NCI-H146 treated with DMSO at 0.1 percent for 48 hours (cell line): ENCODE results near the gene APOA4.
"Not testable (repeated sequence)": the region's sequence is repeated elsewhere in the genome, so short reads cannot be mapped to it uniquely, and the experiment has no call there.

ENCODE experiments used
- DNase-seq: peaks from one replicate; lab custom pipeline; 2025; ENCODE audit not compliant: unreplicated experiment; lab: John Stamatoyannopoulos, UW

The APOA4 gene

DNA sequence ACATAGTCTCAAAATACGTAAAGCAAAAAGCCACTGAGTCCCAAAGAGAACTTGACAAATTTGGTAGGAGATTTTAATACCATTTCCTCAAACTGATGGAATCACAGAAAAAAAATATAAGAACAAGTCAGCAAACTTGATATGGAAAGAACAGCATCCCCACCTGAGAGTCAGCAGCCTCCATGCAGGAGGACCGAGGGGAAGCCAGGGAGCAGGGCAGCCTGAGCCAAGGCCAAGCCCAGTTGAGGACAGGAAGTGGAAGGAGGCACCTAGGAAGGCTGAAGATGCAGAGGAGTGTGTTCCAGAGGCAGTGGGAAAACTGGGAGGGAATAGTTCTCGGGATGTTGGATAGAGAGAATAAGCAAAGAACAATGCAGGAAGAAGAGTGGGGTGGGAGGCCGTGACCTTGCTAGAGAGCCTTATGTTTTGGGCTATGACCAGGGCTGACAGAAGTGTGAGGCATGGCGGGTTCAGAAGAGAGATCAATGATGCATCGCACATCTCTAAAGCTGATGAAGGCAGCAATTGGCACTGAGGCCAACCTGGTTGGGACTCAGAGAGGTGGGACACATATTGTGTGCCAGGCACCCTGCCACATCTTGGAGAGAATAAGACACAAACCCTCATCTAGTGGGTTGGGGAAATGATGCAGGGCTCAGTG is 15.4 kb downstream of the APOA4 start:
- DNase-seq = no peak

- DNase-seq = no peak
Measured at GRCh38 chr11:116804001-116804400, 19.1 kb downstream of the APOA4 start.

GRCh38 chr11:116801662-116802061 is 21.4 kb downstream of the APOA4 start:
- DNase-seq = not testable (repeated sequence)

DNA sequence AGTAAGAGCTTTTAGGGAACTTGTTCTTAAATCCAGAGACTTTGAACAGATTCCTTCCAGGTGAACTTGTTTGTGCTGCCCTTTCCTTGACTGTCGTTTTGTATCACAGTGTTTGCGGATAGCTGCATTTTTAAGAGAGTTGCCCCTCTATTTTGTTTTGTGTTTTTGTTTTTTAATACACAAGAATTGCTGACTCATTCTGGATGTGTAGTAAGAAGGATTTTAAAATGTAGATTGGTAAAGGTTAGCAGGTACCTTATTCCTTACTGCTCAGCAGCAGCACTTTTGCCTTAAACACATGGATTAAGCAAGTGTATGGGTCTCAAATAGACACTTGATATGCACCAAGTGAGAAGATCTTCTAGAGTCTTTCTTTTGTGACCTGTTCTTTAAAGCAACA is 22.5 kb downstream of the APOA4 start:
- DNase-seq = no peak

DNA sequence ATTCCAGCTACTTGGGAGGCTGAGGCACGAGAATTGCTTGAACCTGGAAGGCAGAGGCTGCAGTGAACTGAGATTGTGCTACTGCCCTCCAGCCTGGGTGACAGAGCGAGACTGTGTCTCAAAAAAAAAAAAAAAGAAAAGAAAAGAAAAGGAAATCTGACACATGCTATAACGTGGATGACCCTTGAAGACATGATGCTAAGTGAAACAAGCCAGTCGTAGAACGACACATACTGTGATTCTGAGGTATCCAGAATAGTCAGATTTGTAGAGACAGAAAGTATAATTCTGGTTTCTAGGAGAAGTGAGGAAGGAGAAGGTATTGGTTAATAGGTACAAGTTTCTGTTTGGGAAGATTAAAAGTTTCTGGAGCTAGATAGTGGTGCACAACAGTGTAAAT is 24.7 kb downstream of the APOA4 start:
- DNase-seq = no peak

- DNase-seq = no peak
Measured at GRCh38 chr11:116797816-116798215, 25.3 kb downstream of the APOA4 start.

DNA sequence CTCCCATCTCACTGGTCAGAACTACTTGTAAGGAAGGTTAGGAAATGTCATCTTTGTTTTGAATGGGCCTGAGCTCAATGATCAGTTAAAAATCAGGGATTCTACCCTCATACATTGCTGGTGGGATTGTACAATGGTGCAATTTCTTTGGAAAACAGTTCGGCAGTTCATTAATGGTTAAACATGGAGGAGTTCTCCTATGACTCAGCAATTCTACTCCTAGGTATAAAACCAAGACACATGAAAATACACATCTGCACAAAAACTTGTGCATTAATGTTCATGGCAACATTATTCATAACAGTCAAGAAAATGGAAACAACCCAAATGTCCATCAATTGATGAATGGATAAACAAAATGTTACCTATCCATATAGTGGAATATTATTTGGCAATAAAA is 26.6 kb downstream of the APOA4 start:
- no peak for DNase-seq

DNA sequence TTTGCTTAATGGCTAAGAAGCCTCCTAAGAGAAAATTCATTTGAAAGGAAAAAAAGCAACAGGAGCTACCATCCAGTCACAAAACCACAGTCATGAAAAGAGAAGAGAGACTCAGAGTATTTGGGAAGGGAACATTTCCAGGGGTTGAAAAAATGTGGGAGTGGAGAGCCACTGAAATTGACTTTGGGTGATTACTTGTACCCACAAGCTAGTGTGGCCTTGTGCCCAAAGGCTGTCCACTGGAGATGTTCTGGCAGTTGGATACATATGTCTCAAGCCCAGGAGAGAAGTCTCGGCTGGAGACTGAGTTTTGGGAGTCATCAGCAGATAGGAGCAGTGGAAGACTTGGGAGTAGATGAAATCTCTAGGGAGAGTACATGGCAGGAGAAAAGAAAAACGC is 28.3 kb downstream of the APOA4 start:
- DNase-seq = no peak

- no peak for DNase-seq
Measured at GRCh38 chr11:116793772-116794097, 29.4 kb downstream of the APOA4 start.

DNA sequence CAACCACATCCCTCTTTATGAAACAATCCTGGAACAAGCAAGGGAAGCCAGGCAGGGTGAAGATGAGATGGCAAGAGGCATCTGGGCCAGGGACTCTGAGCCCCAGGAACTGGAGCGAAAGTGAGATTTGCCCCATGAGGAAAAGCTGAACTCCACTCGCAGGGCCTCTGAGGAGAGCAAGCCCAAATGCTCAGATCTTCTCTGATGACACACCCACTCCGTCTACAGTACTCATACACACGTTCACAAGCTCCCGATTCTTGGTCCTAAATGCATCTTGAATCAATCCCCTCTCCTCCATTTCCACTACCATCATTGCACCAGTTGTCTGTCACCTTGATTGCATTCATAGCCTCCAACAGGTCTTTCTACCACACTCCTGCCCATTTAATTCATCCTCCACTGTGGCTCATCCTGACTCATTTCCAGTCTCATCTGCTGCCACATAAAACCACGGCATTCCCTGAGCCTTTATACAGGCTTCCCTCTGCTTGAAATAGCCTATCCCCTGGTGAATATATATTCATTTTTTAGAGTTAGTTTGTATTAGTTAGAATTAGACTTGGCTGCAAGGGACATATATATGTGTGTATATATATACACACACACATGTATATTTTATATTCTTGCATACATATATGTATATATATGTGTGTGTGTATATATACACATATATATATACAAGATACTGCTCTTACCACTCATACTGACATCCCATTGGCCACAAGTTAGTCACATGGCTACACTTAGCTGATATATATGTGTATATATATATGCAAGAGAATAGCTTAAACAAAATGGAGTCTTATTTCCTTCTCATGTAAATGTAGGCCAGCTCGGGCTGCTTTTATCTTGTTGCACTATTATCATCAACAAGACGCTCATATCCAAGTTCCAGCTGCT is 30.0 kb downstream of the APOA4 start:
- DNase-seq = no peak

DNA sequence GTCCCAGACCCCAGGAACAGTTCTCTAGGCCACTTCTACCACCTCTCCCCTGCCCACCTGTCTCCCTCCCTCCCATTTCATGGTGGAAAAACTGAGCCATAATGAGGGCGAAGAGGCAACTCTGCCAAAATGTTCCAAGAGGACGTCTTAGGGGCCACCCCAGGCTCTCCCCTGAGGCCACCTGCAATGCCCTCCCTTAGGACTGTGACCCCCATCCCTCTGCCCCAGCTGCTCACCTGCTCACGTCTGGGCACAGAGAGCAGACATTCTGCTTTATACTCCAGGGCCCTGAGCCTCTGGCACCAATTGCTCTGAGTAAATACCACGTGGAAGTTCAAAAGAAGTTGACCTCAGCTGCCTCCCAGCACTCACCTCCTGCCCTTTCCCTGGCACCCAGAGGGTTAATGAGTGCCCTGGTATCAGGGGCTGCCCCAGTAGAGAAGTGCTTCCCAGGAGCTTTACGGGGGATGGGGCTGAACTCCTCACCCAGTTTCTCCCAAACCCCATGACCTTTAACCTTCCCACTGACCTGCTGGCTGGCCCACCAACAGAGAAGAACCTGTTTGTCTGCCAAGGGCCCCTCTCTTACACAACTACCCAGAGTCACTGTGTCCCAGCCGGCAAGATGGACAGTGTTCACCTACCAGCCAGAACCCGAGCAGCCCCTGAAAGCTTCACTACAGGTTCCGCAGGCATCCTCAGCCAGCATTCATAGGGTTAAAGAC is 30.8 kb downstream of the APOA4 start:
- no peak for DNase-seq

DNA sequence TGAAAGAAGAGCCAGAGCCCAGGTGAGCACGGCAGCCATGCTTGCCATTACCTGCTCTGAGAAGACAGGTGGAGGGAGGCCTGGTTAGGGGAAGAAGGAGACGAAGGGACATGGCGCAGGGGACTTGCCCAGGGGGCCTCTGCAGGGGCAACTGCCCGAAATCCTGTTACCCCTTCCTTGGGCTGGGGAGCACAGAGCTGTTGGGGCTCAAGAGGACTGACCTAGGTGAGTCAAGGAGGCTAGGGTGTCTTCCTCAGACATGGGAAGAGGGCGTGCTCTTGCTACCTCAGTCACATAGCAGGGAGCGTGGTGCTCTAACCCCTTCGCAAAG is 31.3 kb downstream of the APOA4 start, which contains the start of gene APOA5:
TSS of gene APOA5 (minus strand) at position 67 of the 331 bp plus-strand sequence. CDS start at position 48, 19 bp downstream.
- DNase-seq = no peak

DNA sequence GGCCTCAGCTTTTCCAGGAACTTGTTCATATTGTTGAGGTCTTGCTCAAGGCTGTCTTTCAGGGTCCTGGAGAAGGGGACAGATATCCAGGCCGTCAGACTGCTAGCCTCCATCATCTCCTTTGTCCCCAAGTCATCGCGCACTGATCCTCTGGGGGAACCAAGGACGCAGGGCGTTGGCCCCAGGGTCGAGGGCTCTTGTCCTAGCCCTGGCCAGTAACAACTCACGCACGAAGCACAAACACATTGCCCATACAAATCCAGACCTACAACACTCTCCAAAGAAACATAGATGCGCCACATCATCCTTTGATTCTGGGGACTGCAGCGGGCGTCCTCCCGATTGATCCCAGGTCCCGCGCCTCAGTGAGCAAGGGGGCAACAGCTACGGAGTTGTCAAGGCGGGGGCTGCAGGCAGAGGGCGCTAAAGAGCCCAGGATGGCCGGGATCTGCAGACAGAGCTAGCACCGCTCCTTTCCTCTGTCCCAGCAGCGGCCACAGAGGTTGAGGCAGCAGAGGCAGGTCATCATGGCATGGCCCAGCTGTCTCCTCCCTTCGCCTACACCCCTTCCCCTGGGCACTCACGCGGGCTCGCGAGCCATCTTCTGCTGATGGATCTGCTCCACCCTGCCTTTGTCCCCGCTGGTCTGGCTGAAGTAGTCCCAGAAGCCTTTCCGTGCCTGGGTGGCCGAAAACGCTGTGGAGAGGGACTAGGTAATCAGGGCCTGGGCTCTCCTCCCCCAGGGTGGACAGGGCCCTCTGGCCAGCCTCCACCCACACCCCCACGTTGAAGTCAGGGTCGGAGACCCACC is 31.9 kb downstream of the APOA4 start:
- peak; percentile 28 for DNase-seq

DNA sequence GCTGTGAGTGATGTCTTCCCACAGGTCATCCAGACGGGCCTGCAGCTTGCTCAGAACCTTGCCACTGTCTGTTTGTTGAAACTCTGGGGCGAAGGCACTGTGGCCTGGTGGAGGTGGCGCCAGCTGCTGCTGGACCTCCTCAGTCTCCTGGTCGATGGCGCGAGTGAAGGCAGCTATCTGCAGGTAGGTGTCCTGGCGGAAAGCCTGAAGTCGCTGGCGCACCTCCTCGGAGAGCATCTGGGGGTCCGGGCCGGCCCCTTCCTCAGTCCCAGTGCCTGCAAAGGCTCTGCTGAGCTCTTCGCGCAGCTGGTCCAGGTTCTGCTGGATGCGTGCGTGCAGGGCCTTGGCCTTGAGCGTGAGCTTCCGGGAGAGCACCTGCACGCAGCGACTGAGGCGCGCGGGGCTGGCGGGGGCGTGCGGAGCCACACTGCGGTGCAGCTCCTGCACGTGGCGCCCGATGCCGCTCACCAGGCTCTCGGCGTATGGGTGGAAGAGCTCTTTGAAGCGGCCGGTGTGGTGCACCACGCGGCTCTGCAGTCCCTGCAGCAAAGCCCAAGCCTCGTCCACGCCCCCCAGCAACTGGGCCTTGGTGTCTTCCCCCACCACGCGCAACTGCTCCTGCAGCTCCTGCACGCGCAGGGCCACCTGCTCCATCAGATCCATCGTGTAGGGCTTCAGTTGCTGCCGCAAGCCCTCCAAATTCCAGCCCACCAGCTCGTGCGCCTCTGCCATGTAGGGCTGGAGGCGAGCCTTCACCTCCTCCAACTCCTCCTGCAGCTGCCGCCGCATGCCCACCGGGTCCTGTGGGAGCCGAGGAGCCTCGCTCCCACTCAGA is 32.7 kb downstream of the APOA4 start:
- no peak for DNase-seq

DNA sequence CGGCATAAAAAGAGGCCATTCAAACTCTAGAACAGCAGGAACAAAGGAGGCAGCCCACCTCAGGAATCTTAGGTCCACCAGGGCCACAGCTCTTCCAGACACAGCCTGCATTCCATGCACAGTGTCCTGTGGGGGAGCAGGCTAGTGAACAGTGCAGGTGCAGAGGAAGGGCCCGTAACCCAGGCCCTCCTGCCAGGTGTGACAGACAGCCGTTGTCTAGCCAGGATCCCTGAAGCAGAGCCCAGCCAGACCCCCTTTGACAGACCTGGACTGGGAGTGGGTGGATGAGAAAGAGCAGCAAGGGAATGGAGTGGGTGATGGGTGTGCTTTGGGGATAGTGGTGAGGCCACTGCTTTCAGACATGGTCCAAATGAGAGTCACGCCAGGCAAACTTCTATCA is 34.1 kb downstream of the APOA4 start:
- DNase-seq = no peak

- DNase-seq = no peak
Measured at GRCh38 chr11:116788534-116788933, 34.6 kb downstream of the APOA4 start.

DNA sequence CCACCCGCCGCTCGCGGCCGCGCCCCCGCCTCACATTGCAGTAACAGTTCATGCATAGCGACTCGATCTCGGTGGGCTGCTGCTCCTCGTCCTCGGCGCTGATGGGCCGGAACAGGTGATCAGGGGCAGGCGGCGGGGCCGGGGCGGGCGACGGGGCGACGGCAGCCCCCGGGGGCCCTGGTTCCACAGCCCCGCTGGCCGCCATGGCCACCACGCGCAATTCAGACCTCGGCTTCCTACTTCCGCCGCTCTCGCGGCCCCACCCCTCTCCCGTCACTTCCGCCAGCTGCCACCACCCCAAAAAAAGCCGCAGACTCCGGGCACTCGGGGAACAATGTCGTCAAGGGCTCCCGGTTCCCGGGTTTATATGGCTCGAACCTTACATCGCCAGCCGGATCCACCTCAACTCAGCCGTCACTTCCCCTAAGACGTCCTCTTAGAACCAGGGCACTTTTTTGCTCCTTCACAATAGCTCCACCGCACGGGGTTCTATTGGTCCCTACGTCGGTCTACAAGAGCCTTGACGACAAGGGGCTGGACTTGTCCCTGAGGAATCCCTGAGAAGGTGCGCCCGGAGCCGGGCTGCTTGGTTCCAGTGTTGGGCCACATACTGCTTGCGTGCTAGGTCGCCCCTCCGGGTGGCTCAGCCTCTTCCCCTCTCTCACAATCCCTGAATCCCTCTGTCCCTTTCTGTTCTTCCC is 35.2 kb downstream of the APOA4 start, which contains the start of gene ZPR1:
TSS of gene ZPR1 (minus strand) at position 238 of the 701 bp plus-strand sequence. CDS start at position 205, 33 bp downstream.
- DNase-seq = peak; percentile 49

- DNase-seq = no peak
Measured at GRCh38 chr11:116787436-116787785, 35.7 kb downstream of the APOA4 start.

GRCh38 chr11:116786966-116787365 is 36.1 kb downstream of the APOA4 start:
- DNase-seq = no peak

GRCh38 chr11:116786326-116786725 is 36.8 kb downstream of the APOA4 start:
- no peak for DNase-seq
